ENCODE results near the gene MAP2K6.

Gene MAP2K6

DNA sequence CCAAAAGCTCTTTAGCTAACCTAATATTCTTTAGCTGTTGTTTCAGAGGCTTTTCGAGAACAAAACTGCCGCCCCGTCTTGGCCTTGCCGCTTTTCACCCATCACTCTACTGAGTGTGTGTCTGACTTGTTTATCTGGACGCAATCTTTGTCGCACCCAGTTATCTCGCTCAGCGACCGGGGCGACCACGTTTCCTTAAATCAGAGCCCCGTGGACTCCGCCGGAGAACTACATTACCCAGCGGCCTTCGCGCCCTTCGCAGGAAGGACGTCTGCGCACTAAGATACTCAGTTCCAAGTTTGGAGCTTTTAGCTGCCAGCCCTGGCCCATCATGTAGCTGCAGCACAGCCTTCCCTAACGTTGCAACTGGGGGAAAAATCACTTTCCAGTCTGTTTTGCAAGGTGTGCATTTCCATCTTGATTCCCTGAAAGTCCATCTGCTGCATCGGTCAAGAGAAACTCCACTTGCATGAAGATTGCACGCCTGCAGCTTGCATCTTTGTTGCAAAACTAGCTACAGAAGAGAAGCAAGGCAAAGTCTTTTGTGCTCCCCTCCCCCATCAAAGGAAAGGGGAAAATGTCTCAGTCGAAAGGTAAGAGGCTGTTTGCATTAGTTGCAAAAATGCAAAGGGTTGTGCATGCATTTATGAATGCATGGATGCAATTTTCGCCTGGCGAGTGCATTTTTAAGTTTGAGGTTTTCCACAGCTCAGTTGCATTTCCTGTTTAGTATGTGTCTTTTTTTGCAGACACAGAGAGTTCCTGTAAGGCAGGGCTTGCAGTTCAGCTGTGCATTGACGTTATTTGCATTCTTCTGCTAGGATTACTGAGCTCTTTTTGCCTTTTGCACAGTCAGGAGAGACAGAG is at the start of gene MAP2K6:
MAP2K6 (plus strand) TSS at position 290 of the 867 bp plus-strand sequence; CDS start at position 578, 288 bp downstream.
- DNase-seq = peak; percentile 92

DNA sequence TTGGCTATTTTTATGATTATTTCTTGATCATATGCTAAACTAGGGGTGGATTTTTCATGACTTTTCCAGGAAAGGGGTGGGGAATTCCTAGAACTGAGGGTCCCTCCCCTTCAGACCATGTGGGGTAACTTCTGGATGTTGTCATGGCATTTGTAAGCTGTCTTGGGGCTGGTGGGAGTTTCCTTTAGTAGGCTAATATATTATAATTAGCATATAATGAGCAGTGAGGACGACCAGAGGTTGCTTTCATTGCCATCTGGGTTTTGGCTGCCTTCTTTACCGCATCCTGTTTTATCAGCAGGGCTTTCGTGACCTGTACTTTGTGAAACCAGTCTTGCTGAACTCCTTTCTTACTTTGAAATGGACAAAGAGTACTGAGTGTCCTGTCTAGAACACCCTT is 47.2 kb upstream of the MAP2K6 start:
- no peak for DNase-seq

DNA sequence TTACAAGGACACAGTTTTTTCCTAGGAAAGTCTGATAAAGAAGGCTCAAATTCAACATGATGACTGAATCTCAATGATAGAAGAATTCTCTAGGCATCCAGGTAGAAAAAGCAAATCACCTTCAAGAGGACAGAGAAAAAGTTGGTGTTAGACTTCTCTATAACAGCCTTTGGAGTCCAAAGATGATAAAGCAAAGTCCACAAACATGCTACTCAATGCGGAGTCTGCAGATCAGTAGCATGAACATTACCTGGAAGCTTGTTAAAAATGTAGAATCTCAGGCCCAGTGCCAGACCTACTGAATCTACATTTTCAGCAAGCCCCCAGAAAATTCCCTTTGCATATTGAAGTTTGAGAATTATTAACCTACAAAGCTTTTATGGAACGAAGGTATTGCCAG is 41.4 kb upstream of the MAP2K6 start:
- no peak for DNase-seq

DNA sequence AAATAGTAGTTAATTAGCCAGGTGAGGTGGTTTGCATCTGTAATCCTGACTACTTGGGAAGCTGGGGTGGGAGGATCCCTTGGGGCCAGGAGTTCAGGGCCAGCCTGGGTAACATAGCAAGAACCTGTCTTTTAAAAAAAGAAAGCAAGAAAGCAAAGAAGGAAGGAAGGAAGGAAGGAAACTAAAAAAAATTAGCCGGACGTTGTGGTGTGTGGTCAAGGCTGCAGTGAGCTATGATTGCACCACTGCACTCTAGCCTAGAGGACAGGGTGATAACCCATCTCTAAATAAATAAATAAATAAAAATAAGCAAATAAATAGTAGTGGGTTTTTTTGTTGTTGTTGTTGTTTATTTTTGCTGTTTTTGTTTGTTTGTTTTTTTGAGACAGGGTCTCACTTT is 39.3 kb upstream of the MAP2K6 start:
- no peak for DNase-seq

DNA sequence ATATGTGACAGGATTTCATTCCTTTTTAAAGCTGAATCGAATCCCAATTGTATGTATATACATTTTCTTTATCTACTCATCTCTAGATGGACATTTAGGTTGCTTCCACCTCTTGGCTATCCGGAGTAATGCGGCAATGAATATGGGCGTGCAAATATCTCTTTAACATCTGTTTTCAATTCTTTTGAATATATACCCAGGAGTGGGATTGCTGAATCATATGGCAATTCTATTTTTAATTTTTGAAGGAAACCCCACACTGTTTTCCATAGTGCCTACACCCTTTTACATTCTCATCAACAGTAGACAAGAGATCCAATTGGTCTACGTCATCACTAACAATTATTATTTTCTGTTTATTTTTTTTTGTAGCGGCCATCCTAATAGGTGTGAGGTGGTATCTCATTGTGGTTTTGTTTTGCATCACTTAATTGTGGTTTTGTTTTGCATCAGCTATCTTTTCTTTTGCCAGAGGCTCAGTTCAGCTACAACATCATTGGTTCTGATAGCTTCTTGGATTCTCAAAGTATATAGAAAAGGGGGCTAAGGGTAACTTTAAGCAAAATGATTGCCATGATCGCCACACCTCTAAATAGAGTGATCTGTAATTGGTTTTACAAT is 25.6 kb upstream of the MAP2K6 start:
- DNase-seq = no peak

DNA sequence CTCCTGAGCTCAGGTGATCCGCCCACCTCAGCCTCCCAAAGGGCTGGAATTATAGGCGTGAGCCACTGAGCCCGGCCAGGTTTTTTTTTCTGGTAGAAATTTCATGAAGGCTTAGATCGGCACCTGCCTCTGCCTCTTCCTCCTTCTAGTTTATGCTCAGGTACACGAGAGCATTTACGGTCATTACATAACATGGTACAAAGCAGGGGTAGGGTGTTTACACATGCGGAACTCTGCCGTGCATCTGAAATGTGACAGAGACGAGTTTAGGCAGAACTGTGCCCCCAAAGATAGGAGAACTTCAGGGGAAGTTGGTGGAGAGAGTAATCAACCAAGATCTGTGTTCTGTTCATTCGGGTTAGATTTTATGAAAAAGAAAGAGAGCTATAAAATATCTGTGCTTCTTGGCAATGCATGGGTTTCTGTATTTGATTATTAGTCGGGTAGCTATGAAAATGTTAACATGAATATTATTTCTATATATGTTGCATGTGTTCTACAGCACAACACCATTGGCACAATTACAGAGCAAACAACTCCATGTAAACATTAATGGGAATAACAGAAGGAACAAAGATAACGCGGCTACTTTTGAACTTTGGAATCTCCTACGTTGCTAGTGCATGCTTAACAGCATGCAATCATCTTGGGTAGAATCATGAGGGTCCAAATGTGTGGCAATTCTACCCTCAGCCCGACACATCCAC is 23.5 kb upstream of the MAP2K6 start:
- DNase-seq = no peak

DNA sequence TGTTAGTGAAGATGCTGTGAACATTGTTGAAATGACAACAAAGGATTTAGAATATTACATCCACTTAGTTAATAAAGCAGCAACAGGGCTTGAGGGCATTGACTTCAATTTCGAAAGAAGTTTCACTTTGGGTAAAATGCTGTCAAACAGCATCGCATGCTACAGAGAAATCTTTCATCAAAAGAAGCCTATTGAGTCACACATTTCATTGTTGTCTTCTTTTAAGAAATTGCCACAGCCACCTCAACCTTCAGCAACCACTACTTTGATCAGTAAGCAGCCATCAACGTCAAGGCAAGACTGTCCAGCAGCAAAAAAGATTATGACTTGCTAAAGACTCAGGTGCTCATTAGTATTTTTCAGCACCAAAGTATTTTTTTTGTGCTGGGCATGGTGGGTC is 13.2 kb upstream of the MAP2K6 start:
- no peak for DNase-seq

DNA sequence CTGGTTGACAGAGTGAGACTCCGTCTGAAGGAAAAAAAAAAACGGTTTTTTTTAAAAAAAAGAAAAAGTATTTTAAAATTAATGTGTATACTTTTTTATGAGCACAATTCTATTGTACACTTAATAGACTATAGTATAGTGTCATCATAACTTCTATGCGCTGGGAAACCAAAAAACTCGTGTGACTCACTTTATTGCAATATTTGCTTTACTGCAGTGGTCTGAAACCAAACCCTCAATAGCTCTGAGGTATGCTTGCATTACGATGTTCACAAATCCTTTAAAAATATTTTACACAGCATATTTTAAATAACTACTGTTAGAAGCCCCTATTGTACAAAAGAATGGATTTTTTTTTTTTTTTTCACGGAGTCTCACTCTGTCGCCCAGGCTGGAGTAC is 12.4 kb upstream of the MAP2K6 start:
- DNase-seq = no peak

DNA sequence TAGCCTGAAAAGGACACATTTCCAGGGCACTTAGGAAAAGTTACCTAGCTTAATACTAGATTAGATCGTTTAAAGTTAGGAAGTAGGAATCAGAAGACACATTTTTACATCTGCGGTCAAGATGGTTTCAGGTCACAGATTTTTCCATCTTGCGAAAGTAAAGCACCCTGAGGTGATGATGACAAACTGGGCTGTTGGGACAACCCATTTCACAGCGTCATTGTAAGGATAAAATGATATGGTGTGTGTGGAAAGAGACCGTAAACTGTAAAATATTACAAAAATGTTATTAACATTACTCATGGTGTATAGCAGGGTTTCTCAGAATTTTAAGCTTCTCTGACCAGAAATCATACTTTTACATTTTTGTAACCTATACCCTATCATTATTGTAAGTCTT is 10.1 kb upstream of the MAP2K6 start:
- no peak for DNase-seq

DNA sequence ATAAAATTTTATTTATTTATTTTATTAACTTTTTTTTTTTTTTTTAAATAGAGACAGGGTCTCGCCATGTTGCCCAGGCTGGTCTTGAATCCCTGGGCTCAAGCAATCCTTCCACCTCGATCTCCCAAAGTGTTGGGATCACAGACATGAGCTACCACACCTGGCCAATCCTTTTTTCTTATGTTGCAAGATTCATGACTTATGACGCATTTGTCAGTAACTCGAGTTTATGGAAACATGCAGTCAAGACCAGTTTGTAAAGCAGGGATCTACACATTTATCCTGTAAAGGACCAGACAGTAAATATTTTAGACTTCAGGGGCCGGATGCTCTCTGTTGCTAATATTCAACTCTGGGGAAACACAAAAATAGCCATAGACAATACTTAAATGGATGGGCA is 9.4 kb upstream of the MAP2K6 start:
- no peak for DNase-seq

DNA sequence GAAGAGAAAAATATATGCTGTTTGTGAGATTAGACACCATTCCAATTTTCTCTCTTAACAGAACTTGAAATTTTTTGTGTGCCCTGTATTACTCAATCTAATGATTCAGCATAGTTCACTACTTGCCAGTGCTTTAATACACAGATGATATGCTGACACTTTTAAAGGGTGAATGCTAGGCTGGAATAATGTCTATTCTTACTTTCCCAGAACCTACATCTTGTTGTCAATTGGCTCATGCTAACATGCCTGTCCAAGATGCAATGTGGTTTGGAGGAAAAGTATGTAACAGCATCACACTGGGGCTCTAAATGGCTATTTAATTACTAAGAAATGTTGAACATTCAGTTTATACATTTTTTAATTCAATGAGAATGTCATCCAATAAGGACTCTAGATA is 7.6 kb upstream of the MAP2K6 start:
- DNase-seq = no peak

DNA sequence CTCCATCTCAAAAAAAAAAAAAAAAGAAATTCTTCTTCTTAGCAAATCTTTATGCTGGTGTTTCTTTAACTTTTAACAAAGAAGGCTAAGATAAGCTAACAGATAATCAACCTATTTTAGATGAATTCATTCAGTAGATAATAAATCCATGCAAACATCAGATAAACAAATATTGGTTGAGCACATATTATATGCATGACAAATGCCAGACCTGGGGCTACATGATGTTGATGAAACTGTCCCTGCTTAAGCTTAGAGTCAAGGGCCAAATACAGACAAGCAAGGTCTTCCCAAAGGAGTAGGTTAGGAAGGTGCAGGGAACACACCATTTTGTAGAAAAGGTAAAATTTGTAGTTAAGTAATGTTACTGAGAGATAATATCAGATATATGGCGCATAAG is 6.7 kb upstream of the MAP2K6 start:
- DNase-seq = no peak

DNA sequence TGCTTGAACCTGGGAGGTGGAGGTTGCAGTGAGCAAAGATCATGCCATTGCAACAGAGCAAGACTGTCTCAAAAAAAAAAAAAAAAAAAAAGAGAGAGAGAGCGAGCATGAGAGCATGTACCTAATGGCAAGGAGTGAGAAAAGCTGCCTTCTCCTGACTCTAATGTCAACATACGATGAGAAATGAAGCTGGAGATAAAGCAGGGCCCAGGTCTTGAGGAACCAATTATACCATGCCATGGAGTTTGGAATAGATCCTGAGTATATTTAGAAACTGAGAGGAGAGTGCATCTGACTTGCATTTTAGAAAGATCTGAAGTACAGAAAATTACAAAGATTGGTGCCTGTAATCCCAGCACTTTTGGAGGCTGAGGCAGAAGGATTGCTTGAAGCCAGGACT is 3.8 kb upstream of the MAP2K6 start:
- DNase-seq = no peak

DNA sequence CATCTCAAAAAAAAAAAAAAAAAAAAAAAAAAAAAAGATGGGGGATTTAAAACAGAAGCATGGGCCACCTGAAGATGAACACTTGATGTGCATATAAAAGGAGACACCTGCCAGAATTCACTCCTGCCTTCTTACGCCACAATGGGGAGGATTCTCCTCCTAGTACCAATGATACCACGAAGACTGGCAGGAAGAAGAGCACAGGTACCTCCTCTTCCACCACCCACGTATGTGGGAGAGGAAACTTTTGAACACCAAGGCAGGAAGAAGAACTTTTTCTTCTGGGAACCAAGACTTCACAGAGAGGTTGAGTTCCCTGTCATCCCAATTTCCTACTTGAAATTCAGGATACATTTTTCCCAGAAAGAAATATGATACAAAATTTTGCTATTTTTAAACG is 2.7 kb upstream of the MAP2K6 start:
- DNase-seq = no peak

DNA sequence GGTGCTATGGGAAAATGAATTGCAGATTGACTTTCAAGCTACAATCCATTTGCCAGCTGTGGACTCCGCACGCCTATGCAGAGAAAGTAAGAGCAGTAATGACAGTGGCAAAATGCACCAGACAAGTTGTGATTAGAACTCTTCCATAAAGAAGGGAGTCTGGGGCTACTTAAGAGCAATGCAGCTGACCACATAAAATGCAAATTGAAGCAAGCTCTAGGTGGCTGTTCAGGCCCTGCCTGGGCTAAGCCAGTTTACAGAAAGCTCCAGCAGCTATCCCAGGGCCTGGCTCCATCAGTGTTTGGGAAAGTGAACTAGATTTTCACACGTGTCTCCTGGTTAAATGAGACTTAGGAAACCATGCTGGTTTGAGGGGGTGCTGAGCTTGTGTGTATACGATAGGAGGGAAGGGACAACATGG is 2.2 kb upstream of the MAP2K6 start:
- DNase-seq = no peak

DNA sequence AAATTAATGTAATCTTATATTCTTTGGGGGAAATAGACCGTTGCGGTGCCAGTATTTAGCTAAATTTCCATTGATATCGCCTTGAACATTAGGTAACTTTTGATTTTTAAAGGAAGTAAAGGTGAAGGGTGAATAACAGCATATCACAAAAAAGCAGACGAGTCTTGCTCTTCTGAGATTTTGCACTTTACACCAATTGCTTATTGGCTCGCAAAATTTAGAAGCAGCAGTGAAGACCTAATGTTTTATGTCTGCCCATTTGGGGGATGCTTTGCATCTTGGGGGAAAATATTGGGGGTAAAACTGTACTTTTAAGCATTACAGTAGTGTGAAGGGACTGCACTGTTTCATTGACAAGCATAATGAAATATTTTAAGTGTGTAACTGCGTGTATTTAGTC is 934 bp downstream of the MAP2K6 start:
- DNase-seq = no peak

DNA sequence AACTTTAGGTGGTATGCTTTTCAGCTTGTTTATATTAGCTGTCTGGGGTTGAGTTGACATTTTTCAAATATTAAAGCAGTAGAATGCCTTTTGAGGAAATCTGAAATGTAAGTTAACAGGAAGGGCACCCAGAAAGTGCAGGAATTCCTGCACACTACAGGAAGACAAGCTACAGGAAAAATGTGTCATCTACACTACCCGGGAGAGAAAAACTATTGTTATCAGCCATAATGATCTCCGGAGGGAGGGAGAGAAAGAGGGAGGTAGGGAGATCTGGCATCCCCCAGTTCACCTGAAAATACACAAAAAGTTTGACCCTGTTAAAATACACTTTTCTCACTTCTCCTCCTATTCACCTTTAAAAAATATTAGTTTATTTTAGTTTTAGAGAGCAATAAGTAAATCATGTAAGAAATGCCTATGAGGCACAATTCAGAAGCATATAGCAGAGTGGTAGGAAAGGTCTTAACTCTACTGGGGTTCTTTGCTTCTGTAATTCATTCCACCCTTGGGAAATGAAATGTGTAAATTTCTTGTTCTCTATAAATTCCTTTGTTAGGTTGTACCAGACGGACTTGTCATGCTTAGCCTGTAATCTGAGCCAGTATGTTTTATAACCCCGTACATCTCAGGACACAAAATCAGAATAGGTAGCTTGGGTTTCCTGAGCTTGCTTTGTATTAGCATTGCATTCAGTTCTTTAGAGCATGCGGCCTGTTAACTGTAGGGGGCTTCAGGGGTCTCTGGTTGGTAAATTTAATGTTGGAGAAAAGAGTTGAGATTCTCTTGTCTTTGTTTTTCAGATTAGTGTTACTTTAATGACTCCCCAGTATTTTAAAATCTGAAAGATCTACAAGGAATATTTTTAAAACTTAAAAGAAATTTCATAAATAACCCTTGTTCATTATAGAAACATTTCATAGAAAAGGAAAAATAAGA is 3.3 kb downstream of the MAP2K6 start:
- no peak for DNase-seq

DNA sequence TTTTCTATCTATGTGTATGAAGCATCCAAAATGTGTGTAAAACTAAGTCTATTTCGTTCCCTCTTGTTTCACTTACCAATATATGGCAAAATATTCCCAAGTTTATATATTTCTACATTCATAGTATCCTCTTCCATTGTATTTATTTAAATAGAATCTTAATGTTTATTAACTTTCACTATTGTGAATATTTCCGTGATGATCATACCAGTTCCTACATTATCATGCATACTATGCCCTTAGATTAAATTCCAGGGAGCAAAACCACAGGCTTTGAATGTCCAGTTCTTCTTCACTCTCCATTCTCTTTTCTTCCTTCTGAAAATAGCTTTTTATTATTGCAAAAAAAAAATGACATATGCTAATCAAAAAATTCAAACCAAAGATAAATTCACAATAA is 4.0 kb downstream of the MAP2K6 start:
- DNase-seq = no peak

DNA sequence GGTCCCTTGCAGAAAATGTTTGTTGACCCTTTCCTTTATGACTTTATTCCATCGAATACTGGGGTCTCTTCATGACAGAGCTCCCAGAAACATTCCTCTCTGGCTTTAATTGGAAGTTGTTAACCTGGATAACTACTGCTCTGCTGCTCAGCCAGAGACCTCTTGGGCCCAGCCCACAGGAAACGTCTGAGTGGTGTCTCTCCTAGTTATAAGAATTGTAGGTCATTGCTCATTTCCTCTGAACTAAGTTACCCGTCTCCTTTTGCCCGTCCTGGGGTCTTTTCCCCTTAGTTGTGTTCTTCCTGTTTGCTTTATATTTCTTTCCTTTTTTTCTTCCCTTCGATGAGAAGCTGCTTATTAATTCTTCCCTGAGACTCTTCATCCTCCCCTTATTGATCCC is 9.0 kb downstream of the MAP2K6 start:
- no peak for DNase-seq

DNA sequence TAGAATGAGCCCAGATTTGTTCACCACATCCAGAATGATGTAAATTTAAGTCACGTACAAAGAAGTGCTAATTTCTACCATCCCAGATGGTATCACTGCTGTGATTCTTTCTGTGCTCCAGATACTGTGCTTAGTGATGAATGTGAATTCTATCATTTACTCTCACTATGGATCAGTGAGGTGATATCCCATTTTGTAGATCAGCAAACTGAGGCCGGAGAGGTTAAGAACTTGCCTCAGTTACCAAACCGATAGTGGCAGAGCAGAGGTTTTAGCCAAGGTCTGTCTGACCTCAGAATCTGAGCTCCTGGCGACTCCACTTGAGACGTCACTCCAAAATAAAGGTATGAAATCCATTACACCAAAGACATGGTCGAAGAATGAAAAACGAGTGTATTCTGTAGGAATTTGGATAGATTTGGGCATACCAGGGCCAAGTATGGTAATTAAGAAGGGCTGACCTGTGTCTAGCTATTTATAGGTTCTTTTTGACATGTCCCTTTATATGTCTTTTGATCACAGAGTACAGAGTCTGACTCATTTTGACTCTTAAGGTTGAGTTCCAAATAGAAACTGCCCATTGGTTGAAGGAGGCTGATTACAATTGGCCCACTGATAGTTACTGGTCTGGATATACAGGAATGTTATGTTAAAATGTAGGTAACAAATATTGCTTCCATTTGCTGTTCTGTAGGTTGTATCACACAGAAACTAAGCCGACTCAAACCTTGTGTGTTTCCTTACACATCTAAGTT is 10.0 kb downstream of the MAP2K6 start:
- no peak for DNase-seq

DNA sequence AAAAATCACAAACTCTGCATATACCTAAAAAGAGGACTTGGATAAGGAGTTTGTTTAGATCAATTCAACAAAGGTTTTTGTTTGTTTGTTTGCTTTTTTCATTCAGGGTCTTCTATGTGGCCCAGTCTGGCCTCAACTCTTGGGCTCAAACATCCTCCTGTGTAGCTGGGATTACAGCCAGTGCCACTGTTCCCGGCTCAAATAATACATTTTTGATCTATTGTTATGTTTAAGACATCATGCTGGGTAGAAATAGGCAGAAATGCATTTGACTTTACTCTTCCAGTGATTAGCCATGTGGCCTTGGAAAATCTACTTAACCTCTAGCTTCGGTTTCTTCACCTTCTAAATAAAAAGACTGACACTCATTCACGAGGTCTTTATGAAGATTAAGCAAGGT is 11.5 kb downstream of the MAP2K6 start:
- DNase-seq = no peak

Measured in right hindlimb (tissue), 1 donor.